Measurements from ENCODE around the gene MTREX.

MTREX gene

DNA sequence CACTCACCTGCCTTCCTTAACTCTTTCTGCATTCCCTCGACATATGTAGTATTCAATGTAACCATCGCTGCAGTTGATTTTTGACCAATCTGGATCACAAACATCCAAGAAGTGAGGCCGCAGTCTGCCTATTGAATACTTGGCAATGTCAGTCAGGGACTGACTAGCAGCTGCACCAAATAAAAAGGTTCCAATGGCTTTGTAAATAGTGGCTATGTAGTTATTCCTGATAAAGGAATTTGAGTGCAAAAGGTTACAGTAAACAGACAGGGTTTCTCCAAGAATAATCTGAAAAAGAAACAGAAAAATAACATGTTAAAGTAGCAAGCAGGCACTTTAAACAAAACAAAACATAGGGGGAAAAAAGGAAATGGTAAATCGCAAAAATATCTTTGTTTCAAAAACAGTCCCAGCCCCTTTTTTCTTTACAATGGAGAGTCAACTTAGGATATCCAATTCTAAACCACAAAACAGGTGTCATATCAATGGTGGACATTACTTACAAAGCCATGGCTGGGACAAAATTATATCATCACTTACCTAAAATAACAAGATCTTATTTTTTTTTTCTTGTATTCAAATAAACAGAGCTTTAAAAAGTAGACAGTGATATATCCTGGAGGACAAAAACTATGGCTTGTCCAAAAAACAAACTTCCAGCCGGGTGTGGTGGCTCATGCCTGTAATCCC, 160.2 kb downstream of the MTREX start:
- H2AK5ac ChIP-seq (ENCODE audit: low read length, severe bottlenecking) = no peak overlapping the region
- no peak overlapping the region for H3K27ac ChIP-seq (ENCODE audit: low read length, poor library complexity, severe bottlenecking)
- H3K4me1 ChIP-seq (ENCODE audit: control insufficient read depth, insufficient read depth, low read depth, low read length) = peaks cover 5% of the 10 kb centered on the region
- H3K36me3 ChIP-seq (ENCODE audit: control insufficient read depth in 1 of 2, insufficient read depth in 2 of 2, low read depth in 1 of 2, low read length in 2 of 2) = peaks cover 0 to 28% of the 10 kb centered on the region in 2 experiments
- WGBS = 93% methylated on average over 5 of the region's 5 CpGs
- H2BK15ac ChIP-seq (ENCODE audit: low read depth, poor library complexity, severe bottlenecking) = no peak overlapping the region
- no peak overlapping the region for H3K18ac ChIP-seq (ENCODE audit: low read depth in 1 of 2, low read length in 2 of 2)
- H3K9ac ChIP-seq (ENCODE audit: low read length) = no peak overlapping the region
- H3K14ac ChIP-seq (ENCODE audit: low read length in 2 of 2) = no peak overlapping the region
- H4K91ac ChIP-seq (ENCODE audit: low read length) = no peak overlapping the region
- H2AFZ ChIP-seq (ENCODE audit: low read depth, low read length) = no peak overlapping the region
- no peak overlapping the region for H4K8ac ChIP-seq (ENCODE audit: low read length)
- H2BK5ac ChIP-seq (ENCODE audit: low read depth, low read length, poor library complexity, severe bottlenecking) = no peak overlapping the region
- no peak overlapping the region for H3K4me2 ChIP-seq (ENCODE audit: low read length, poor library complexity, severe bottlenecking)
- H3K9me3 ChIP-seq (ENCODE audit: control insufficient read depth, low read length) = no peaks in the 10 kb centered on the region
- H3K4me3 ChIP-seq (ENCODE audit: insufficient read depth in 1 of 2, low read depth in 1 of 2, low read length in 2 of 2) = no peak overlapping the region
- H3K27me3 ChIP-seq (ENCODE audit: control insufficient read depth in 1 of 2, insufficient read depth in 1 of 2, low read length in 2 of 2) = no peaks in the 10 kb centered on the region
- no peak overlapping the region for H3K4ac ChIP-seq (ENCODE audit: low read depth in 1 of 2, low read length in 2 of 2)
- no peak overlapping the region for H3K23ac ChIP-seq (ENCODE audit: low read length in 2 of 2)
- H3K79me1 ChIP-seq (replicated peaks; ENCODE audit: low read length, poor library complexity, severe bottlenecking) = peaks cover 1% of the 10 kb centered on the region
- H2BK120ac ChIP-seq (ENCODE audit: low read depth, low read length) = no peak overlapping the region
- H2BK12ac ChIP-seq (ENCODE audit: low read length in 2 of 2) = no peak overlapping the region
- DNase-seq = no peak

- Histone ChIP-seq H3K36me3 (ENCODE audit: control insufficient read depth in 1 of 2, insufficient read depth in 2 of 2, low read depth in 1 of 2, low read length in 2 of 2) (peaks cover 0 to 22% of the 10 kb centered on the region in 2 experiments), H2AFZ (ENCODE audit: low read depth, low read length) (no peak overlapping the region), H2BK5ac (ENCODE audit: low read depth, low read length, poor library complexity, severe bottlenecking) (no peak overlapping the region), H2BK12ac (ENCODE audit: low read length in 2 of 2) (no peak overlapping the region), H4K8ac (ENCODE audit: low read length) (no peak overlapping the region), H3K4me3 (ENCODE audit: insufficient read depth in 1 of 2, low read depth in 1 of 2, low read length in 2 of 2) (no peak overlapping the region), H3K4ac (ENCODE audit: low read depth in 1 of 2, low read length in 2 of 2) (no peak overlapping the region), H3K27me3 (ENCODE audit: control insufficient read depth in 1 of 2, insufficient read depth in 1 of 2, low read length in 2 of 2) (no peaks in the 10 kb centered on the region), H2BK15ac (ENCODE audit: low read depth, poor library complexity, severe bottlenecking) (no peak overlapping the region), H2AK5ac (ENCODE audit: low read length, severe bottlenecking) (no peak overlapping the region), H3K9ac (ENCODE audit: low read length) (no peak overlapping the region), H2BK120ac (ENCODE audit: low read depth, low read length) (no peak overlapping the region), H3K79me1 (replicated peaks; ENCODE audit: low read length, poor library complexity, severe bottlenecking) (peaks cover 3% of the 10 kb centered on the region), H3K9me3 (ENCODE audit: control insufficient read depth, low read length) (no peaks in the 10 kb centered on the region), H3K14ac (ENCODE audit: low read length in 2 of 2) (no peak overlapping the region), H3K23ac (ENCODE audit: low read length in 2 of 2) (no peak overlapping the region), H3K4me2 (ENCODE audit: low read length, poor library complexity, severe bottlenecking) (no peak overlapping the region), H3K27ac (ENCODE audit: low read length, poor library complexity, severe bottlenecking) (no peak overlapping the region), H3K4me1 (ENCODE audit: control insufficient read depth, insufficient read depth, low read depth, low read length) (peaks cover 5% of the 10 kb centered on the region), H3K18ac (ENCODE audit: low read depth in 1 of 2, low read length in 2 of 2) (no peak overlapping the region), H4K91ac (ENCODE audit: low read length) (no peak overlapping the region)
- no peak for DNase-seq
Observed at GRCh38 chr5:55469839-55470238, 162.1 kb downstream of the MTREX start.

GRCh38 chr5:55470282-55470681, 162.5 kb downstream of the MTREX start:
- no peak overlapping the region for H2BK15ac ChIP-seq (ENCODE audit: low read depth, poor library complexity, severe bottlenecking)
- peaks cover 5% of the 10 kb centered on the region for H3K4me1 ChIP-seq (ENCODE audit: control insufficient read depth, insufficient read depth, low read depth, low read length)
- H3K79me1 ChIP-seq (replicated peaks; ENCODE audit: low read length, poor library complexity, severe bottlenecking) = peaks cover 3% of the 10 kb centered on the region
- no peak overlapping the region for H2AFZ ChIP-seq (ENCODE audit: low read depth, low read length)
- H3K18ac ChIP-seq (ENCODE audit: low read depth in 1 of 2, low read length in 2 of 2) = no peak overlapping the region
- H3K4me2 ChIP-seq (ENCODE audit: low read length, poor library complexity, severe bottlenecking) = no peak overlapping the region
- no peak overlapping the region for H4K91ac ChIP-seq (ENCODE audit: low read length)
- no peaks in the 10 kb centered on the region for H3K9me3 ChIP-seq (ENCODE audit: control insufficient read depth, low read length)
- no peak overlapping the region for H2BK12ac ChIP-seq (ENCODE audit: low read length in 2 of 2)
- H3K27me3 ChIP-seq (ENCODE audit: control insufficient read depth in 1 of 2, insufficient read depth in 1 of 2, low read length in 2 of 2) = no peaks in the 10 kb centered on the region
- H3K9ac ChIP-seq (ENCODE audit: low read length) = no peak overlapping the region
- 100% methylated on average over 1 of the region's 1 CpG for WGBS
- H2BK5ac ChIP-seq (ENCODE audit: low read depth, low read length, poor library complexity, severe bottlenecking) = no peak overlapping the region
- H3K4ac ChIP-seq (ENCODE audit: low read depth in 1 of 2, low read length in 2 of 2) = no peak overlapping the region
- H2BK120ac ChIP-seq (ENCODE audit: low read depth, low read length) = no peak overlapping the region
- H3K36me3 ChIP-seq (ENCODE audit: control insufficient read depth in 1 of 2, insufficient read depth in 2 of 2, low read depth in 1 of 2, low read length in 2 of 2) = peaks cover 0 to 25% of the 10 kb centered on the region in 2 experiments
- no peak overlapping the region for H2AK5ac ChIP-seq (ENCODE audit: low read length, severe bottlenecking)
- H3K23ac ChIP-seq (ENCODE audit: low read length in 2 of 2) = no peak overlapping the region
- H3K27ac ChIP-seq (ENCODE audit: low read length, poor library complexity, severe bottlenecking) = no peak overlapping the region
- DNase-seq = no peak
- no peak overlapping the region for H3K4me3 ChIP-seq (ENCODE audit: insufficient read depth in 1 of 2, low read depth in 1 of 2, low read length in 2 of 2)
- no peak overlapping the region for H3K14ac ChIP-seq (ENCODE audit: low read length in 2 of 2)
- no peak overlapping the region for H4K8ac ChIP-seq (ENCODE audit: low read length)

GRCh38 chr5:55471468-55471867, 163.7 kb downstream of the MTREX start:
- Histone ChIP-seq H3K79me1 (replicated peaks; ENCODE audit: low read length, poor library complexity, severe bottlenecking) (peaks cover 6% of the 10 kb centered on the region), H3K4me3 (ENCODE audit: insufficient read depth in 1 of 2, low read depth in 1 of 2, low read length in 2 of 2) (no peak overlapping the region), H4K8ac (ENCODE audit: low read length) (no peak overlapping the region), H3K18ac (ENCODE audit: low read depth in 1 of 2, low read length in 2 of 2) (no peak overlapping the region), H3K4me1 (ENCODE audit: control insufficient read depth, insufficient read depth, low read depth, low read length) (peaks cover 5% of the 10 kb centered on the region), H3K27ac (ENCODE audit: low read length, poor library complexity, severe bottlenecking) (no peak overlapping the region), H3K36me3 (ENCODE audit: control insufficient read depth in 1 of 2, insufficient read depth in 2 of 2, low read depth in 1 of 2, low read length in 2 of 2) (peaks cover 0 to 15% of the 10 kb centered on the region in 2 experiments), H3K4me2 (ENCODE audit: low read length, poor library complexity, severe bottlenecking) (no peak overlapping the region), H3K23ac (ENCODE audit: low read length in 2 of 2) (no peak overlapping the region), H3K14ac (ENCODE audit: low read length in 2 of 2) (no peak overlapping the region), H2BK12ac (ENCODE audit: low read length in 2 of 2) (no peak overlapping the region), H3K9ac (ENCODE audit: low read length) (no peak overlapping the region), H2BK120ac (ENCODE audit: low read depth, low read length) (no peak overlapping the region), H2AFZ (ENCODE audit: low read depth, low read length) (no peak overlapping the region), H3K27me3 (ENCODE audit: control insufficient read depth in 1 of 2, insufficient read depth in 1 of 2, low read length in 2 of 2) (no peaks in the 10 kb centered on the region), H2BK5ac (ENCODE audit: low read depth, low read length, poor library complexity, severe bottlenecking) (no peak overlapping the region), H3K9me3 (ENCODE audit: control insufficient read depth, low read length) (no peaks in the 10 kb centered on the region), H2BK15ac (ENCODE audit: low read depth, poor library complexity, severe bottlenecking) (no peak overlapping the region), H3K4ac (ENCODE audit: low read depth in 1 of 2, low read length in 2 of 2) (no peak overlapping the region), H2AK5ac (ENCODE audit: low read length, severe bottlenecking) (no peak overlapping the region), H4K91ac (ENCODE audit: low read length) (no peak overlapping the region)
- no peak for DNase-seq
- 100% methylated on average over 1 of the region's 1 CpG for WGBS
